GM19351 (cell line): ENCODE data around the gene AGBL3.
"Not testable (repeated sequence)": the region's sequence is repeated elsewhere in the genome, so short reads cannot be mapped to it uniquely, and the experiment has no call there.

ENCODE experiments used
- ATAC-seq: cut with Tn5 transposase; IDR thresholded peaks from one replicate; pipeline ENCODE4 v1.9.1; 2021; ENCODE audit warnings: mild to moderate bottlenecking, moderate library complexity; ENCODE audit not compliant: unreplicated experiment

The AGBL3 gene

DNA sequence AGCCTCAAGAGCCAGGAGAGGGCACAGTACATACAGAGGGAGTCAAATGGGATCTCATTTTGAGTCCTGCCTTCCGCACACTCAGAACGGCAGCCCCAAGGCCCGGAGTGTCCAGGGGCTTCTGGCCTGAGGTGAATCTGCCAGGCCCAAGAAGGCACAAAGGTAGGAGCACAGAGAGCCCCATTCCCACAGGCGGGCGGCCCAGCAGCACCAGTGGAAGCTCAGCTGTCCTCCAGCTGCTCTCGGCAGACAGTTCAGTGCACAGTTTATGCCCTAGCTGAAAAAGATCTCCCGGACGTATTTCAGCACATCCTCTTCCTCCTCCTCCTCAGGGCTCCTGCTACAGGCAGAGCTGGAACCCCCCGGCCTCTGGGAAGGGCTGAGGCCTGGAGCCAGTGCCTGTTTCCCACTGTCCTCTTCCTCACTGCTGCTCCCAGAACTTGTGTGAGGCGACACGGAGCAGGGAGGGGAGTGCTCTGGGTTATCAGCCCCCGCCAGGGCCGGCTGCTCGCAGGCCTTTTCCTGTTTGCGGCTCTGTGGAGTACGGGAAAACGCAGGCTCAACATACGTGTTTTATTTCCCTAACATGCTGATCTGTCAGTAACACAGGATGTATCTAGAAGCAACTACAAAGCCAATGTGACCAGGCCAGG is 180.2 kb downstream of the AGBL3 start:
- ATAC-seq: no peak

- ATAC-seq: no peak
Measured at GRCh38 chr7:135167365-135167917, 181.1 kb downstream of the AGBL3 start.

DNA sequence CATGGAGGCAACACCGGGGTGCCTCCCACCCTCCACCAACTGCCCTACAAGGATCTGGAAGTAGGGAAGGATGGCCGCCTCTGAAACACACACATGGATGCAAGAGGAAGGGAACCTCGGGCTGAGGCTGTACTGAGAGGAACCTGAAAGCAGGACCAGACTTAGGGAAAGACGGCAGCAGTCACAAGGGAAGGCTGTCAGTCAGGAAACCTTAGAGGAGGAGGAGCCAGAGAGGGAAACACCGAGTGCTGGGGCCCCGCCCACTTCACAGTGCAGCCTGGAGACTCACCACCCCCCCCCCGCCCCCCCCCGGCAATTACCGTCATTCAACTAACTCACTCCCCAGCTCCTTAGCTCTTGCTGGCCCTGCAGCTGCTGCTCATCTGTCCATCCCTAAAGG is 181.7 kb downstream of the AGBL3 start:
- ATAC-seq: no peak

DNA sequence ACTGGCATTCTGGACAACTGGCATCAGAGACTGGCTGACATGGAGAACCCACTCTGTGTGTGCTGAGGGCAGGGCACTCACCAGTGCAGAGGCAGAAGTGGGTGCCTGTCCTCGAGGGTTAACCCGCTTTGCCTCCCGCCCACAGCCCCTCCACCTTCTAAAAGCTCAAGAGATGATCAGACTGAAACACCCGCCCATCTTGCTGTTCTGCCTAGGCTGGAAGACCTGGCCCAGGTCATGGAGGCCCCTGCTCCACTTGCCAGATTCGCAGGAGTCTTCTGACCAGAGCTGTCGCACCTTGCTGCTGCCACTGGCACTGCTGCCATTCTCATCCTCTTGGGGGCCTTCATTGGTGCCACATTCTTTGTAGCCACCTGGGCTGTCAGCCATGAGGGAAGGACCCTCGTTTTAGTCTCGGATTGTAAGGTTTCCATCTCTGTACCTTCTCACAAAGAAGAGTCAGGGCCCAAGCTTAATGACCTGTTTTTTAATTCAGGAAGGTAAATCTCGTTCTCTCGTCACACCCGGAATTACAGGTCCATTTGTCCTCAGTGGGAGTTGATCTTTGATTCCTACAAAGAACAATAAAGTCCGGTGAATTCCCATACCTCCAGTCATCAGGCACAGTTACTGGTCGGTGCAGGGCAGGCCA is 182.3 kb downstream of the AGBL3 start:
- no peak for ATAC-seq

GRCh38 chr7:135169141-135169963 is 183.0 kb downstream of the AGBL3 start:
- peak; percentile 38 for ATAC-seq

DNA sequence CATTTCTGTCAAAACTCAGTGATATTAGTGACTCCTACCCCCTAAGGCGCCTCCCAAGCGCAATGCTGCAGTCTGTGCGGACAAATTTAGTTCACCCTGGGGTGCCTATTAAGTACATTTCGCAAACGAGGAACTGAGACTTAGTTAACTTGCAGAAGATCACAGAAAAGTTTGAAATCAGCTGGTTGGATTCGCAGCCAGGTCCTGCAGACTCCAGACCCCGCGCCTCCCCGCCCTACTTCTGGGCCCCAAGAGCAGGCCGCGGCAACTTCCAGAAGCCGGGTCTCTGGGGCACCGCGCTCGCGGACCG is 183.6 kb downstream of the AGBL3 start:
- ATAC-seq: peak; percentile 14

GRCh38 chr7:135170274-135170997 is 184.1 kb downstream of the AGBL3 start, which contains the start of gene CYREN:
Gene CYREN (minus strand): TSS chr7:135170707. CDS start chr7:135168922, 1,785 bp downstream.
- ATAC-seq: peak; percentile 63

DNA sequence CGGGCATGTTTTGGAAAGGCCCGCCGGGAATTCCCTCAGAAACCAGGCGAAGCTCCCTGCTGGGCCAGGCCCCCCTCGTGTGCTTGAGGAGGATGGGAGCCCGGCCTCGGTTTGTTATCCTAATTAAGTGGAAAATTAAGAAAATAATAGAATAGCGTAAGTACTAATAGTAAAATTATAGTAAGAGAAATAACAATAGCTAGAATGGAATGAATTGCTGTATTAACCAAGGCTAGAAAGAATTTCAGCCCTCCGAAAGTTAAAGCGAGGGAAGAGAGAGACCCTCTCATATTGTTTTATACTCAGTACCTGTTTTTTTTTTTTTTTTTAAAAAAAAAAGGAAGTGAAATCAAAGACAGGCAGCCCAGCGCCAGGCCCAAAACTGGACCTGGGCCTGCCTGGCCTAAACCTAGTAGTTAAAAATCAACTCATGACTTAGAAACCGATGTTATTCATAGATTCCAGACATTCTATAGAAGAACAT is 184.7 kb downstream of the AGBL3 start:
- peak; percentile 33 for ATAC-seq

DNA sequence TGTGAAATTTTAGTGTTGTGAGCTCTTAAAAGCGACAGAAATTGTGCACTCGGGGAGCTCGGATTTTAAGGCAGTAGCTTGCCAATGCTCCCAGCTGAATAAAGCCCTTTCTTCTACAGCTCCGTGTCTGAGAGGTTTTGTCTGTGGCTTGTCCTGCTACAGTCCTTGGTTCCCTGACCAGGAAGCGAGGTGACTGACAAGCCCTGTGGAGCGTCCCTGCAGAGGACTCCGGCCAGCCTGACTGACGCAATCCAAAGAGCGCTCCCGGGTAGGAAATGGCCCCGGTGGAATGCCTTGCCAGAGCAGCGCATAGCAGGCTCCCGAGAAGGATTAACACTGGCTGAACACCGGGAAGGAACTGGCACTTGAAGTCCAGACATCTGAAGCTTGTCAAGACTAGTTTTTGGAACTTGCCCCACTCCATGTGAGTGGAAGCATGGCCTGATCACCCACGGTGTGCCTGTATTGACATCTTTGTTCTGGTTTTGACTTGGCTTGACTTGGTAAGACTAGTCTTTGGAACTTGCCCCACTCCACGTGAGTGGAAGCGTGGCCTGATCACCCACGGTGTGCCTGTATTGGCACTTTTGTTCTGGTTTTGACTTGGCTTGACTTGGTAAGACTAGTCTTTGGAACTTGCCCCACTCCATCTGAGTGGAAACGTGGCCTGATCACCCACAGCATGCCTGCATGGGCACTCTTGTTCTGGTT is 185.4 kb downstream of the AGBL3 start:
- not testable (repeated sequence) for ATAC-seq

- ATAC-seq: not testable (repeated sequence)
Measured at GRCh38 chr7:135173916-135174315, 187.6 kb downstream of the AGBL3 start.

- no peak for ATAC-seq
Measured at GRCh38 chr7:135174941-135175340, 188.6 kb downstream of the AGBL3 start.

DNA sequence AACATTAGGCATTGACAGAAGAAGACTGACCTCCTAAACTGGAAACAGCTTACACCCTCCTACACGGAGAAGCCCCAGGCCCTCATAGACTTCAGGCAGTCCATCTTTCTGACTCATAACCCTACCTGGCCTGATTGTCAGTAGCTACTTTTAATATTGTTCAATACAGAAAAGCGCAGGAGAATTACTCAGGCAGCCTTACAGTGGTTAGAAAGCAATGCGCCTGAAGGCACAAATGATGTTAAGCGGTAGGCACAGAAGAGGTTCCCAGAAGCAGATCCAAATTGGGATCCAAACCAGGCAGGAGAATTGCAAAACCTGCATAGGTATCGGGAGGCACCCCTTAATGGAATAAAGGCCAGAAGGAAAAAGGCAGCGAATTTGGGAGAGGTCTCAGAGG is 189.6 kb downstream of the AGBL3 start:
- ATAC-seq: no peak

GRCh38 chr7:135177028-135177696 is 190.9 kb downstream of the AGBL3 start:
- ATAC-seq: no peak

DNA sequence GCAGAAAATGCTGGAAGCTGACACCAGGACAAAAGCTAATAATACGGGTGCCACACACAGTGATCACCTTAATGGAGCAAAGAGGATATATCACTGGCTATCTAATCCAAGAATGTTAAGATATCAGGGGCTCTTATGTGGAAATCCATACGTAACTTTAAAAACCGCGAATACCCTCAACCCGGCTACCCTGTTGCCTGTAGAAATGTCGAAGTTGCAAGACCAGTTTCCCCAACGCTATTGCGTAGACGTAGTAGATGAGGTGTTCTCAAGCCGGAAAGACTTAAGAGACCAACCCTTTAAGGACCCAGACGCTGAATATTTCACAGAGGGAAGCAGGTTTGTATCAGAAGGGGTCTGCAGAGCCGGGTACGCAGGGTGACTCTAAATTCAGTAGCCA is 192.1 kb downstream of the AGBL3 start:
- ATAC-seq: no peak

- no peak for ATAC-seq
Measured at GRCh38 chr7:135179321-135179925, 193.1 kb downstream of the AGBL3 start.

DNA sequence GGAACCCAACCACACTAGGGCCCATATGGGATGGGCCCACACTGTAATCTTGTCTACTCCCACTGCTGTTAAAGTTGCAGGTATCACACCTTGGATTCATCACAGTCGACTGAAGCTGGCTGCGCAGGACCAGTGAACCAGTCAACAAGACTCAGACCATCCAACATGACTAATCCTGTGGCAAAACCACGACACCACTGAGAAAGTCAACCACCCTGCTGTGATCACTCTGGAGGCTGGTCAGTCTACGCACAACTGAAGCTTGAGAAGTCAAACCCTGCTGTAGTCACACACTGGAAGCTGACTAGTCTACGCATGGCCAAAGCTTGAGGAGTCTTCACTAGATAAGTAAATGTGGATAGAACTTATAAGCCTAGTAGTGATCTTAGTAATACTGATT is 193.8 kb downstream of the AGBL3 start:
- ATAC-seq: no peak

DNA sequence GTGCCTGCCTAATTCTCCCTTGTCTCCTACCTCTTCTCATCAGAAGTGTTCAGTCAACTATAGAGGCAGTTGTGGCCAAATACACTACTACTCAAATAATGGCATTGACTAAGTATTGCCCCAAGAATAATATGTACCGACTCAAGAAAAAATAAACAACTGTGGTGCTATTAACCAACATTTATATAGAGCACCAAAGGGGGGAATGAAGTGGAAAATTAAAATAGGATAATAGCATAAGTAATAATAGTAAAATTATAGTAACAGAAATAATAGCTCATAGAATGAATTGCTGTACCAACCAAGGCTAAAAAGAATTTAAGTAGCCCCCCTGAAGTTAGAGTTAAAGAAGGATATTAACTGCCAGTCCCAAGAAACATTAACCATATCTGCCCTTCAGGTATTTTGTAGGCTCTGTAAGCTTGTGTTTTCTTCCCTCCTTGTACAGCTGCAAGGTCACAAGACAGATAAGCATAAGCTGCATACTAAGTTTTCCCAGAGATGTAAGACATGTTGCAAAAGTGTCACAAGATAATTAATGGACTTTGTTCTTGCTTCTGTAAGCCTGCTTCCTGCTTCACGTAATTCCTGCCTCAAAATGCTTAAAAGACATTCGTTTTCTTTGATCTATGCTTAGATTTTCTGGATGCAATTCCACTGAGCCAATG is 195.1 kb downstream of the AGBL3 start:
- ATAC-seq: no peak

DNA sequence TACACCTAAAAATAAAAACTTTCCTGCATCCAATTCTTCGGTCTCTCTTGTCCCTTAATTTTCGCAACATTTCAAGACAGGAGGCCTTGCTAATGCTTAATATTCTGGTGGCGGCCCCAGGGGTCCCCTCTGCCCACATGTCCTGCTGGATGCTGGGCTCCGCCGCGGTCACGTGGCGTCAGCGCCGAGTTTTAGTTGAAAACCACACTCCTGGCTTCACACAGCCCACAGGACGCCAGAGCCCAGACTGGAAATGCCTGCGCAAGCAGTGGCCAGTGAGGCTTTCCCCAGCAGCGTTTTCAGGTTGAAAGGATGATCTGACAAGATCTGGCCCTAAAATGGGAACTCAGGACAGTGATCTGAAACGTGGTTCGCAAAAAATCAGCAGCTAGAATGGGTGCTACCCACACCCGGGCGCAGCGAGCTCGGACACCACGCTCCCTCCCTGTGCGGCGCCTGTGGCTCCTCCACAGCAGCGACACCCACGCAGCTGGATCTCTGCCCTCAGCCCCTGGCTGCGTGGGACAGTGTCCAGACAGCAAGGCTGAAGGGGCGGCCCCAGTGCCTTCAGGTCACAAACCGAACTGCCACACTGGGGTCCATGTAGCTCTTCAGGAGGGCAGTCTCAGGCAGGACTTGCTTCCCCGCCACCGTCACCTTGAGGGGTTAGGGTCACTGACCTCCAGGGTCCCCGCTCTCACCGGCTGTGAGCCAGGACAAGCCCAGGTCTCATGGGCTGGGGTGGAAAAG is 195.8 kb downstream of the AGBL3 start:
- no peak for ATAC-seq
